Measurements from ENCODE around the gene SV2B. TPM values are rescaled to one million over a fixed set of nuclear protein-coding genes. Genes with fewer than 3 reads are reported as not detected.

Gene SV2B
- total RNA-seq, 2 donors from 2014 or later = 0.17 to 1.1 TPM

DNA sequence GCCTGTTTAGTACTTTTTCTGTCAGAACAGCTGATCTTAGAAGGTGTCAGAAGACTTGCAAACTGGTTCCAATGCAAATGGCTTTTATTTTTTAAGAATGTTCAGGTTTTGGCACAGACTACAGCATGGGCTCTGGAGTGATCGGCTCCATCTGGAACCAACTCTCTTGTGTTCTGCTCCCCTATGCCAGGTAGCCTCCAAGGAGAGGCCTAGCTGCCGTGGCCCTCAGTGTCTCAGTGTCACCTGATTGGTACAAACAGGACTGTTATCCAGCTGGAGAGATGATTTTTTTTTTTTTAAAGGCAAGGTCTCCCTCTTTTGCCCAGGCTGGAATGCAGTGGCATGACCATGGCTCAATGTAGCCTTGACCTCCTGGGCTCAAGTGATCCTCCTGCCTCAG is 183.1 kb downstream of the SV2B start:
- Histone ChIP-seq H3K27ac (no peak overlapping the region), H3K9me3 (no peaks in the 10 kb centered on the region), H3K4me1 (no peaks in the 10 kb centered on the region), H3K4me3 (no peak overlapping the region), H3K36me3 (no peaks in the 10 kb centered on the region), H3K9ac (ENCODE audit: low read depth in 2 of 2, low read length in 2 of 2) (no peak overlapping the region), H3K27me3 (no peaks in the 10 kb centered on the region)
- intact Hi-C loops (cut with DNase I) = no loop called here
- no peak for DNase-seq
- TF ChIP-seq, protein P1, sequence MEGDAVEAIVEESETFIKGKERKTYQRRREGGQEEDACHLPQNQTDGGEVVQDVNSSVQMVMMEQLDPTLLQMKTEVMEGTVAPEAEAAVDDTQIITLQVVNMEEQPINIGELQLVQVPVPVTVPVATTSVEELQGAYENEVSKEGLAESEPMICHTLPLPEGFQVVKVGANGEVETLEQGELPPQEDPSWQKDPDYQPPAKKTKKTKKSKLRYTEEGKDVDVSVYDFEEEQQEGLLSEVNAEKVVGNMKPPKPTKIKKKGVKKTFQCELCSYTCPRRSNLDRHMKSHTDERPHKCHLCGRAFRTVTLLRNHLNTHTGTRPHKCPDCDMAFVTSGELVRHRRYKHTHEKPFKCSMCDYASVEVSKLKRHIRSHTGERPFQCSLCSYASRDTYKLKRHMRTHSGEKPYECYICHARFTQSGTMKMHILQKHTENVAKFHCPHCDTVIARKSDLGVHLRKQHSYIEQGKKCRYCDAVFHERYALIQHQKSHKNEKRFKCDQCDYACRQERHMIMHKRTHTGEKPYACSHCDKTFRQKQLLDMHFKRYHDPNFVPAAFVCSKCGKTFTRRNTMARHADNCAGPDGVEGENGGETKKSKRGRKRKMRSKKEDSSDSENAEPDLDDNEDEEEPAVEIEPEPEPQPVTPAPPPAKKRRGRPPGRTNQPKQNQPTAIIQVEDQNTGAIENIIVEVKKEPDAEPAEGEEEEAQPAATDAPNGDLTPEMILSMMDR (IDR thresholded peaks at IDR 0.05) = no peak

GRCh38 chr15:91284758-91285466 is 184.9 kb downstream of the SV2B start:
- H3K9ac ChIP-seq (ENCODE audit: low read depth in 2 of 2, low read length in 2 of 2) = no peak overlapping the region
- H3K4me1 ChIP-seq = no peaks in the 10 kb centered on the region
- intact Hi-C loops (cut with DNase I) = no loop called here
- DNase-seq = no peak
- H3K4me3 ChIP-seq = no peak overlapping the region
- no peaks in the 10 kb centered on the region for H3K27me3 ChIP-seq
- no peaks in the 10 kb centered on the region for H3K9me3 ChIP-seq
- TF ChIP-seq, protein P1 (IDR thresholded peaks at IDR 0.05) = no peak
- no peak overlapping the region for H3K27ac ChIP-seq
- H3K36me3 ChIP-seq = no peaks in the 10 kb centered on the region

DNA sequence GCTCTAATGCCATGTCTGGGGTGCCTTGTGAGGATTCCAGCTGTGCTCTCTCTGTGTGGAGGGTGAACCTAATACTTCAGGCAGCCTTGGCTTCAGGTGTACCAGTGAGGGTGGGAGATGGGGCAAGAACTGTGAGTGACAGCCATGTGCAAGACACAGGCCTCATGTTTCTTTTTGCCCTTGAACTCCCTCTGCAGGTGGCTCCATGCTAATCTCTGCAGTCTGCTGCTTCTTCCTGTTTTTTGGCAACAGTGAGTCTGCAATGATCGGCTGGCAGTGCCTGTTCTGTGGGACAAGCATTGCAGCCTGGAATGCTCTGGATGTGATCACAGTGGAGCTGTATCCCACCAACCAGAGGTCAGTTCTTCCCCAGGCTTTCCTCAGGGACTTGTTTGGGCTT is 189.3 kb downstream of the SV2B start:
- no peak for DNase-seq
- TF ChIP-seq, protein P1 (IDR thresholded peaks at IDR 0.05) = no peak
- no peak overlapping the region for H3K9ac ChIP-seq (ENCODE audit: low read depth in 2 of 2, low read length in 2 of 2)
- H3K36me3 ChIP-seq = no peaks in the 10 kb centered on the region
- H3K4me1 ChIP-seq = no peaks in the 10 kb centered on the region
- H3K27ac ChIP-seq = no peak overlapping the region
- intact Hi-C loops (cut with DNase I) = no loop called here
- no peak overlapping the region for H3K4me3 ChIP-seq
- H3K27me3 ChIP-seq = no peaks in the 10 kb centered on the region
- no peaks in the 10 kb centered on the region for H3K9me3 ChIP-seq

- H3K4me3 ChIP-seq = no peak overlapping the region
- no peak for DNase-seq
- no peaks in the 10 kb centered on the region for H3K9me3 ChIP-seq
- H3K27me3 ChIP-seq = peaks cover 8% of the 10 kb centered on the region
- no peak overlapping the region for H3K27ac ChIP-seq
- no peaks in the 10 kb centered on the region for H3K36me3 ChIP-seq
- H3K9ac ChIP-seq (ENCODE audit: low read depth in 2 of 2, low read length in 2 of 2) = no peak overlapping the region
- TF ChIP-seq, protein P1 (IDR thresholded peaks at IDR 0.05) = no peak
- intact Hi-C loops (cut with DNase I) = no loop called here
- no peaks in the 10 kb centered on the region for H3K4me1 ChIP-seq
Observed at GRCh38 chr15:91290553-91290952, 190.5 kb downstream of the SV2B start.

DNA sequence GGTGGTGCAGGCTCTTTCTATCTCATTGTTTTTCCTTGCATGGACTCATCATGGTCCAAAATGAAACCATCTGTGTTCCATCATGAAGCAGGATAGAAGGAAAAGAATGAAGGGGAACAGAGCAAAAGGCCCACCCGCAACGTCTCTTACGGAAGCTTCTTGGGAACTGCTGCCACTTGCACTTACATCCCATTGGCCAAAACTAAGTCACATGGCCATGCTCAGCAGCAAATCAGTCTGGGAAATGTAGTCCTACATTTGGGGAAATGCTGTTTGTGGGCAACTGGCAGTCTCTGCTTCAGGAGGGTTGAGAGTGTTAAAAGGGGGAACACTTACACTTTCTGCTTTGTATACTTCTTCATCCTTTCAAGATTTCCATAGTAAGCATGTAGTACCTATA is 191.6 kb downstream of the SV2B start:
- intact Hi-C loops (cut with DNase I) = no loop called here
- H3K27me3 ChIP-seq = peaks cover 8% of the 10 kb centered on the region
- no peaks in the 10 kb centered on the region for H3K4me1 ChIP-seq
- DNase-seq = no peak
- H3K36me3 ChIP-seq = no peaks in the 10 kb centered on the region
- H3K9me3 ChIP-seq = no peaks in the 10 kb centered on the region
- TF ChIP-seq, protein P1 (IDR thresholded peaks at IDR 0.05) = no peak
- no peak overlapping the region for H3K4me3 ChIP-seq
- no peak overlapping the region for H3K27ac ChIP-seq
- no peak overlapping the region for H3K9ac ChIP-seq (ENCODE audit: low read depth in 2 of 2, low read length in 2 of 2)
